Muscle of leg (tissue), 11 donors: ENCODE results near the gene MYO1G. TPM values are rescaled to one million over a fixed set of nuclear protein-coding genes. Genes with fewer than 3 reads are reported as not detected.

ENCODE experiments used
- DNase-seq: peaks from one replicate; pipeline ENCODE4 v3.0.0; 2013
- H3K27ac ChIP-seq: one replicate; pipeline ENCODE4 v1.5.1; 2013; ENCODE audit warnings: mild to moderate bottlenecking, low read length, control low read depth
- H3K27me3 ChIP-seq: one replicate; pipeline ENCODE4 v1.6.1; 2013; ENCODE audit warnings: low read length; ENCODE audit not compliant: control insufficient read depth, insufficient read depth
- H3K36me3 ChIP-seq: one replicate; pipeline ENCODE4 v1.6.1; 2013; ENCODE audit warnings: low read length; ENCODE audit not compliant: control insufficient read depth, insufficient read depth
- H3K4me1 ChIP-seq: one replicate; pipeline ENCODE4 v1.6.1; 2013; ENCODE audit warnings: low read length; ENCODE audit not compliant: control insufficient read depth, insufficient read depth
- H3K4me3 ChIP-seq: one replicate; pipeline ENCODE4 v1.5.1; 2013; ENCODE audit warnings: low read length, control low read depth
- H3K9me3 ChIP-seq: replicated peaks from 2 replicates; pipeline ENCODE4 v1.6.1; 2013; ENCODE audit warnings: low read depth, low read length; ENCODE audit not compliant: control insufficient read depth
- WGBS: methylation state at CpG from one replicate; pipeline ENCODE4 v1.1.5; 2013; ENCODE audit warnings: missing lambda C conversion rate; ENCODE audit not compliant: insufficient coverage; 5-methylcytosine and 5-hydroxymethylcytosine counted together
- polyA plus RNA-seq, 8 donors: library from polyadenylated mRNA; unstranded; fragments of 120-200 nt; gene quantifications; one replicate each; pipeline versions ENCODE4 v1.2.1 to v1.2.3, GENCODE V29; 2013; ENCODE audit warnings: inconsistent platforms in 1 of 8, low replicate concordance in 1 of 8; ENCODE audit not compliant: insufficient read length in 8 of 8, insufficient read depth in 1 of 8
- total RNA-seq: library from RNA; stranded (reverse); fragments of 120-200 nt; gene quantifications from one replicate; pipeline ENCODE4 v1.2.4, GENCODE V29; 2013

Gene MYO1G
- total and polyA plus RNA-seq, 9 donors, result 0.58 to 1.2 (median 0.68) TPM

GRCh38 chr7:44972562-44972961, 6.3 kb downstream of the MYO1G start:
- no peak overlapping the region for H3K27ac ChIP-seq
- peaks cover 18% of the 10 kb centered on the region for H3K36me3 ChIP-seq
- no peak overlapping the region for H3K4me3 ChIP-seq
- no peak for DNase-seq
- H3K9me3 ChIP-seq, result no peaks in the 10 kb centered on the region
- no CpG with 5 or more reads among the region's 3 CpGs for WGBS
- H3K27me3 ChIP-seq, result no peaks in the 10 kb centered on the region
- no peaks in the 10 kb centered on the region for H3K4me1 ChIP-seq

- Histone ChIP-seq H3K4me1 (peaks cover 1% of the 10 kb centered on the region), H3K36me3 (peaks cover 14% of the 10 kb centered on the region), H3K4me3 (no peak overlapping the region), H3K27ac (no peak overlapping the region), H3K9me3 (no peaks in the 10 kb centered on the region), H3K27me3 (no peaks in the 10 kb centered on the region)
- no peak for DNase-seq
- 76% methylated on average over 5 of the region's 5 CpGs for WGBS
Measured at GRCh38 chr7:44971902-44972441, 6.8 kb downstream of the MYO1G start.

DNA sequence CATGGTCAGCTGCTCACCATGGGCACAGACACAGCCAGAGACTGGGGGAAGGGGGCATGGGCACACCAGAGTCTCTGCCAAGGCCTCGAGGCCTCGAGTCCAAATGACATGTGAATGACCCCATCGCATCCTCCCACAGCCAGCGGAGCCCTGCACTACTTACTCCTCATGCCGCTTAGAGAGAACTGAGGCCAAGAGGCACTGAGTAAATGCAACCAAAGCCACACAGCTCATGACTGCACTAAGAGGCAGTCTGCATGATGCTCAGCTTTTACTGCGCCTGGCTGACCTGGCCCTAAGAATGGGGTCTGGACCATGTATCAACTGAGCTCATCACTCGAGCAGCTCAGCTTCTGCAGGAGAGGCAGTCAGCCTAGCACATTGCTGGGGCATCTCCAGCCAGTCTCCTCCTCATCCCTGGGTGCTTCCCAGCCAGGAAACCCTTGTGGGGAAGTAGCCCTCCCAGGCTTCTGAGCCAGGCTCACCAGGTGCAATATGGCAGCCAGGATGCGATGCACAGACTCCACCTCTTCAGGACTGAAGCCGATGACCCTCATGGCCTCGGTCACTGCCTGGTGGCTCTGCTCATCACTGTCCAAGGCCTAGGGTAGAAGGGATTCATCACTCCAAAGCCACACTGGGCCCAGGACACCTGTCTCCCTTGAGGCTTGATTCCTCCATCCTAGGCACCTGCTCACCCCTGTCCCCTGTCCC, 7.5 kb downstream of the MYO1G start:
- H3K27ac ChIP-seq, result no peak overlapping the region
- no peaks in the 10 kb centered on the region for H3K9me3 ChIP-seq
- H3K4me1 ChIP-seq, result peaks cover 2% of the 10 kb centered on the region
- 87% methylated on average over 10 of the region's 10 CpGs for WGBS
- no peaks in the 10 kb centered on the region for H3K27me3 ChIP-seq
- DNase-seq, result no peak
- peaks cover 7% of the 10 kb centered on the region for H3K36me3 ChIP-seq
- H3K4me3 ChIP-seq, result no peak overlapping the region

- peaks cover 4% of the 10 kb centered on the region for H3K36me3 ChIP-seq
- peaks cover 2% of the 10 kb centered on the region for H3K4me1 ChIP-seq
- no peak overlapping the region for H3K4me3 ChIP-seq
- H3K27me3 ChIP-seq, result no peaks in the 10 kb centered on the region
- no peaks in the 10 kb centered on the region for H3K9me3 ChIP-seq
- DNase-seq, result no peak
- 89% methylated on average over 15 of the region's 18 CpGs for WGBS
- no peak overlapping the region for H3K27ac ChIP-seq
Measured at GRCh38 chr7:44970523-44971051, 8.2 kb downstream of the MYO1G start.

DNA sequence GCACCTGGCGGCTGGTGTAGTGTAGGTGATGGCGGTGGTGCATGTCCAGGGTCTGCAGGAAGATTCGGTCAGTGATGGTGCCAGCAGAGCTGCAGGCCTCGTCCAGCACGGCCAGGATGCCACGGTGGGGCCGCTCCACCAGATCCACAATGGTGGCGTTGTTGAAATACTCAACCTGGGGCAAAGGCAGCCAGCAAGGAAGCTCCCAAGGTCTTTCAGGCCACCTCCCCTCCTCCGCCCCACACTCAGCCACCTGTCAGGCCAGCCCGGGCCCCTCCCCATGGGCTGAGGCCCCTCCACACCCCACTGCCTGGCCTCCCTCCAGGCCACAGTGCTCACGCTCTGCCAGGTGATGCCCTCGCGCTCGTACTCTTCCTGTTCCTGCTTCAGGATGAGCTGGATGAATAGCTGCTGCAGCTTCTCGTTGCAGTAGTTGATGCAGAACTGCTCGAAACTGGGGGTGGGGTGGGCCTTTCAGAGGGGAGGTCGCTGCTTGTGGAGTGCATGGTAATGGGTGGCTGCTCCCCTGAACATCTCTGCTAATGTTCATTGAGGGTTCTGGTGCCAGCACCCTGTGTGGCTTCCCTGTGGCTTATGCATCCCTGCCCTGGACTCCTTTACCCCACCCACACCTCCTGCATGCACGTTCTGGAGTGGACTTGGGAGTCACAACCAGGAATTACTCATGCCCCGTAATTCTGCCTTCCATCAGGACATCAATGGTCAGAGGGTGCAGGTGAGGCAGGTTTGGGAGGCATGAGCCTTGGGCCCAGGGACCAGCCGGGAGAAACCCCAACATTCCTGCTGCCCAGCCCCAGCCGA, 8.9 kb downstream of the MYO1G start:
- no peak for DNase-seq
- 75% methylated on average over 16 of the region's 21 CpGs for WGBS
- Histone ChIP-seq H3K4me3 (no peak overlapping the region), H3K4me1 (peaks cover 2% of the 10 kb centered on the region), H3K27me3 (no peaks in the 10 kb centered on the region), H3K9me3 (no peaks in the 10 kb centered on the region), H3K36me3 (no peaks in the 10 kb centered on the region), H3K27ac (no peak overlapping the region)

GRCh38 chr7:44969049-44969700, 9.6 kb downstream of the MYO1G start:
- WGBS, result 84% methylated on average over 9 of the region's 11 CpGs
- Histone ChIP-seq H3K36me3 (no peaks in the 10 kb centered on the region), H3K27me3 (no peaks in the 10 kb centered on the region)

DNA sequence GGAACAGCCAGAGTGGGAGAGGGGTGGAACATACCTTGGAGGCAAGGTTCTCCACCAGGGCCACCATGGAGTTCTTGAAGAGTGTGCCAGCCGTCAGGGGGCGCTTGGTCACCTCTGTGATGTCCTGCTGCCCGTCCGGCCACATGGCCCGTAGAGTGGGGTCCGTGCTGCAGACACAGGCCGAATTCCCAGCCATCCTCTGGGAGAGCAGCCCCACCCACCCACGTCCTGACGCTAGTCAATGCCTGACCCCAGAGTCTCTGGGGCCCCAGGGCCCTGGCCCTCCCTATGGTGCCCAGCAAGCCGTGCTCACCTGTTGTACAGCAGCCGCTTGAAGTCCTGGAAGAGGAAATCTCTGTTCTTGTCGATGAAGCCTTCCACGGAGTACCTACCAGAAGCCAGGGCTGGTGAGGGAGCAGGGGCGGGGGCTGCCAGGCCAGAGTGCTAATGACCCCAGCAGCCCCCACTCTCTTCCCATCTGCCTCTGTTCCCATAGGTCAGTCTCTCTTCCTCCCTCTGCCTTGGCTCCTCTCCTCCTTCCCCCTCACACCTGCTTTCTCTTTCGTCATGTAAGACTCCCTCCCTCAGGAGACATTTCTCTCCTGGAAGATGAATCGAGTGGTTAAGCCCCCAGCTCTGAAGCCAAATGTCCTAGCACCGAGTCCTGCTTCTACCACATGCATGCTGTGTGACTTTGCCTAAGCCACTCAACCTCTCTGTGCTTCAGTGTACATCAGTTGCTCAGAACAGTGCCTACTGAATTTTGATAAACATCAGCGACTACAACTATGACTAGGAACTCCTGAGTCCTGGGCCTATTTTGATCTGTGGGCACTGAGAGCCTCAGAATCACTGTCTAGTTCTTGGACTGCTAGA, 11.0 kb downstream of the MYO1G start:
- DNase-seq, result no peak
- Histone ChIP-seq H3K27me3 (no peaks in the 10 kb centered on the region), H3K27ac (no peak overlapping the region), H3K36me3 (no peaks in the 10 kb centered on the region), H3K9me3 (no peaks in the 10 kb centered on the region), H3K4me1 (peaks cover 6% of the 10 kb centered on the region), H3K4me3 (no peak overlapping the region)
- 45% methylated on average over 16 of the region's 18 CpGs for WGBS

More at GRCh38 chr7:44969049-44969700, 9.6 kb downstream of the MYO1G start:
- no peak for DNase-seq
- no peak overlapping the region for H3K27ac ChIP-seq
- H3K4me3 ChIP-seq, result no peak overlapping the region
- peaks cover 2% of the 10 kb centered on the region for H3K4me1 ChIP-seq
- H3K9me3 ChIP-seq, result no peaks in the 10 kb centered on the region

- no peak overlapping the region for H3K27ac ChIP-seq
- 68% methylated on average over 3 of the region's 9 CpGs for WGBS
- H3K27me3 ChIP-seq, result peaks cover 7% of the 10 kb centered on the region
- H3K4me1 ChIP-seq, result peaks cover 11% of the 10 kb centered on the region
- no peaks in the 10 kb centered on the region for H3K9me3 ChIP-seq
- no peak for DNase-seq
- no peak overlapping the region for H3K4me3 ChIP-seq
- H3K36me3 ChIP-seq, result no peaks in the 10 kb centered on the region
Measured at GRCh38 chr7:44966731-44967538, 11.9 kb downstream of the MYO1G start.
